T-helper 2 cell treated with Interferon-gamma antibody and Interleukin-4, amounts not matched to agents 100 ng/mL and 5 ng/mL, for 36 hours (primary cell): ENCODE results near the gene MAVS. TPM values are rescaled to one million over a fixed set of nuclear protein-coding genes. Genes with fewer than 3 reads are reported as not detected.

Experiments
- intact Hi-C: fragments of 100-400 bp; cut with micrococcal nuclease; formaldehyde crosslinking; loops from one replicate; pipeline ENCODE4 v1.15.1; 2023
- total RNA-seq: library from RNA; stranded (reverse); gene quantifications from 2 replicates; pipeline ENCODE4 v1.2.3, GENCODE V29; 2022

Gene MAVS
- total RNA-seq, result 40.1 and 40.5 TPM in 2 replicates

DNA sequence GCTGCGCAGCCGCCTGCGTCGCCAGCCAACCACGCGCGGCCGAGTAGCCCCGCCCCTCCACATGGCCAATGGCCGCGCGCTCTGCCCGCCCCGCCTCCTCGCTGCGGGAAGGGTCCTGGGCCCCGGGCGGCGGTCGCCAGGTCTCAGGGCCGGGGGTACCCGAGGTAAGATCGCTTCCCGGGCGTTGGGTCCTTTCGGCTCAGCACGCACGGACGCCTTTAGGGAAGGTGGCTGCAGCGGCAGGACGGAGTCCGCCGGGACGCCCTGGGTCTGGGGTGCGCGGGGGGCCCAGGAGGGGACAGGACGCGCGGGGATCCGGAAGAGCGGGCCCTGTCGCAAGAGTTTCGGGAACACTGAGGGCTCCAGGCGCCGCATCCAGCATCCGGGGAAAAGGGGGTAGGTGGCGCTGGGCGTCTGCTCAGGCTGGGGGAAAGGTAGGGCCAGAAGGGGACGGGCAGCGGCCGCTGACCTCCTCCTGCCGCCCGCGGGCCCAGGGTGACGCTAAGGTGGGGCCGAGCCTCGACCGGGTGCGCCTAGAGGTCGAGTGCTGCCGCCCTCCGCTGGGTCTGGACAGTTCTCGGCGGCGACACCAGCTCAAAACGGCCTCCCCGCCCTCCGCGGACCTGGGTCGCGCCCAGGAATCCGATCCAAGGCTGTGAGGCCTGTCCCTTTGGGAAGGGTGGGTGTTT lies at the start of gene MAVS:
Gene MAVS (plus strand): TSS at position 95 of the 689 bp plus-strand sequence. CDS start 7,791 bp downstream, outside the sequence.
- intact Hi-C loops, result loop anchor here (1.0 to 5.0 kb wide), 3 partner anchors 27 to 80 kb away; partner anchors contain the start of genes ADISSP, AP5S1 and PANK2

DNA sequence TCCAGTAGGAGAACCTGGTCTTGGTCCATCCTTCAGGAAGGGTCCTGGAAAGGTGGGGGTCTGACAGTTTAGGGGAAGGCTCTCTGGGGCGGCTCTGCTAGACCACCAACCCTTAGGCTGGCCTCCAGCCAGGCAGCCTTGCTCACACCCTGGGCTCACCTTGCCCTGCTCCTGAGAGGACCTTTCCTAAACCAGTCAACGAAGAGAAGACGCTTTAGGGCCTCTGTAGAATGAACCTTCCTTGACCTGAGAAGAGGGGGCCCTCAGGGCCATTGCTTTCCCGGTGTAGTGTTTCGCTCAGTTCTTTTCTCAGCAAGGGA lies 49.4 kb upstream of the MAVS start:
- intact Hi-C loops, result loop anchor here (2.0 to 10.0 kb wide), 2 partner anchors 92 to 218 kb away; partner anchors contain the start of genes PANK2 and RNF24

DNA sequence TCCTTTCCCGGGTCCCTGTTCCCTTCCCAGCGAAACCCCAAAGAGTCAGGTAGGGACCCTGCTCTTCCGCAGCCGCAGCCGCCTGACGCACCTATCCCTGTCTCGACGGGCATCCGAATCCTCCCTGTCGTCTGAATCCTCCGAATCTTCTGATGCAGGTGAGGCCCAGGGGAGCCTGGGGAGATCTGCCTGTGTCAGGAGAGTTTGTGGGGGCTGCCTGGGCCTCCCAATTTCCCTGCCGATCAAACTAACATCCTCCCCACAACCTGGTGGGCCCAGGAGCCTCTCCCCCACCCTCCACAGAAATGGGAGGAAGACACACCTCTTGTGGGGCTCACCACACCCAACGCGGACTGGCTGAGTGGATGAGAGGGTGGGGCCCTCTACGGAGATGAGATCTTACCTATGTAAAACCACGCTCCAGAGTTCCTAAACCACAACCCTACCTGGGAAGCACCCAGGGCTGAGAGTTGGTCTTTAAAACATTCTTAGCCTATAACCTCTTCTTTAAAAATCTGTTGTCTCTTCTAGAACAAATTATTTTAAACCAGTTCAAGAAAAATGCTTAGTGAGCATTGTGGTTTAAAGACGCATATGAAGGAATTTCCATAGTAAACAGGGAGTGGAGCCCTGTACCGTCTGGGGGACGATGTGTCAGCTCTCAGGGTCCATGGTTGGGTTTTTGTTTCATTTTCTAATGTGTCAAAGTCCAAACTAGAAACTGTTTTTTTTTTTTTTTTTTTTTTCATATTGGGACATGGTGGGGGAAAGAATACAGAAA lies 48.9 kb upstream of the MAVS start:
- intact Hi-C loops, result loop anchor here (2.0 to 10.0 kb wide), 2 partner anchors 91 to 217 kb away; partner anchors contain the start of genes PANK2 and RNF24

DNA sequence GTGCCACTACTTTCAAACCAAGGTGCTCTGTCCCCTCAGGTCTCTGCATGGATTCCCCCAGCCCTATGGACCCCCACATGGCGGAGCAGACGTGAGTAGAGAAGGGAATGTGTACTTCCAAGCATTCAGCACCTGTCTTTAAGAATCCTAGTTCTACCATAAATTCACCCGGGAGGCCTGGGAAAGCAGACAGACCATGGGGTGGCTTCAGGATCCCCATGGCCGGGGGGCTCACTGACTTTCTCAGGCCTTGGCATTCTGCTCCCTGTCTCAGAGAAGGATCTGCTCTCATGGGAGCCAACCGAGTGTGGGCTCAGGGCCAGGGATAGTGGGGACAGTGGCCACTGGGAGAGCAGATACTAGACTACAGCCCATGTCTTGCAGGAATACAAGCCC lies 48.3 kb upstream of the MAVS start:
- intact Hi-C loops, result loop anchor here (10.0 kb wide), 1 partner anchor 216 kb away; the partner anchor contains the start of gene RNF24

GRCh38 chr20:3798908-3799248 lies 47.8 kb upstream of the MAVS start:
- intact Hi-C loops, result loop anchor here (1.0 to 10.0 kb wide), 2 partner anchors 12 to 216 kb away; partner anchors contain the start of gene RNF24

- intact Hi-C loops, result no loop called here
These were observed 46.3 kb upstream of the MAVS start for GRCh38 chr20:3800256-3800877.

DNA sequence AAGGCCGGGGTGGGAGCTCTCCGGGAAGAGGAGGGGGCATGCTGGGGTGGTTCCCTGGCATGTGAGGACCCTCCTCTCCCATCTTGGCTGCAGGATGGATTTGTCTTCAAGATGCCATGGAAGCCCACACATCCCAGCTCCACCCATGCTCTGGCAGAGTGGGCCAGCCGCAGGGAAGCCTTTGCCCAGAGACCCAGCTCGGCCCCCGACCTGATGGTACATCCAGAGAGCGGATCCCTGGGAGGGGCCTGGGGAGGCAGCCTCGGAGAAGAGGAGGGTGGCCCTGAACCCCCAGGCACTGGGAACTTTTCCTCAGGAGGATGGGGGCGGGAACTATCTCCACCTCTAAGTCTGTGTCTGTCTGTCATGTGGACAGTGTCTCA lies 45.8 kb upstream of the MAVS start:
- intact Hi-C loops, result no loop called here

GRCh38 chr20:3801299-3801698 lies 45.3 kb upstream of the MAVS start:
- intact Hi-C loops, result no loop called here

- intact Hi-C loops, result no loop called here
These were observed 44.8 kb upstream of the MAVS start for GRCh38 chr20:3801846-3802245.

GRCh38 chr20:3802524-3803239 lies 44.0 kb upstream of the MAVS start:
- intact Hi-C loops, result no loop called here

DNA sequence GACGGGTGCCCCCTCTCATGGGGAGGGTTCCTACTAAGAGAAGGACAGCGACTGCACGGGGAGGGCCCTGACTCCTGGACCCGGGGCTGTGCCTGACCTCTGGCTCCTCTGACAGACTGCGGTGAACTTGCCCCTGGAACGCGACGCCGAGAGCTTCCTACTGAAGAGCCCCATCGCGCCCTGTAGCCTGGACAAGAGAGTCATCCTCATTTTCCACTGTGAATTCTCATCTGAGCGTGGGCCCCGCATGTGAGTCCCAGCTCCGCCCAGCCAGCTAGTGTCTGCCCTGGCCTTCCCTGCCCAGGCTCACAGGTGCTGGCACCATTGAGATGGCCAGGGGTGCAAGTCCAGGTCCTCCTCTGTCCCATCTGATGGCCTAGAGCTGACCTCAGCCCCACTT lies 43.3 kb upstream of the MAVS start:
- intact Hi-C loops, result no loop called here

GRCh38 chr20:3803854-3804253 lies 42.8 kb upstream of the MAVS start:
- intact Hi-C loops, result no loop called here

GRCh38 chr20:3804254-3804751 lies 42.3 kb upstream of the MAVS start:
- intact Hi-C loops, result no loop called here

- intact Hi-C loops, result no loop called here
These were observed 41.9 kb upstream of the MAVS start for GRCh38 chr20:3804781-3805180.

- intact Hi-C loops, result no loop called here
These were observed 38.1 kb upstream of the MAVS start for GRCh38 chr20:3808544-3808943.

DNA sequence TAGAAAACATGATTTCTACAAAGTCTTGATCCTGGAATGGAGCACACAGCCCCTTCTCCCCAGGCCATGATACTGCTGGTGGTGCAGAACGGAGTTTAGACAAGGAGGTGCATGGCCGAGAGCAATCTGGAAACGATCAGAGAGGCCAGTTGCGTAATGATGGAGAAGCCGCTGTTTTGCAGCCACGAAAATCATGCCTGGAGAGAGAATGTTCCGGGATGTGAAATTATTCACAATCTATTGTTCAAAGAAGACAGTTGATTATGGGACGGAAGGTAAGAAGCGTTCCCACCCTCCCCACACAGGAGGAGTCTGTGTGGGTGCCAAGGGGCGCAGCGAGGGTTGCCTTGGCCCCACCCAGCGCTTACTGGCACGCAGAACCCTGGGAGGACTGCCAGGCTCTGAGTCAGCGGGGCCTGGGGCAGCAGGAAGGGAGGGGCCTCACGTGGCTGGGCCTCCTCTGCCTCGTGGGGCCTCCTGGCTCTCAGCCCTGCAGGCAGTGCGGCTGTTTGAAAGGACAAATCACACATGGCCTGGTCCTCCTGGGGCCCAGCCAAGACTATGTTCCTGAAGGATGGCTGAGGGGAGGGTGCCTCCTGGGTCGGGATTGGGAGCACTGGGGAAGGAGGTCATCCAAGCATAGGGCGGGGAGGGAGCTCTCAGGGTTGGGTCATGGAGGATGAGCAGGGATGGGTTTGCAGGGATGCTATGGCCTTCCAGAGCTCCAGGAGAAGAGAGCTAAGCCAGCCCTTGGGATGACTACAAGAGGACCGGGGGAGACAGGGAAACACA lies 35.0 kb upstream of the MAVS start:
- intact Hi-C loops, result loop anchor here (1.0 to 10.0 kb wide), 5 partner anchors 9 to 407 kb away; partner anchors contain the start of genes AP5S1 and DNAAF9

- intact Hi-C loops, result loop anchor here (10.0 kb wide), 1 partner anchor 407 kb away; the partner anchor contains the start of gene DNAAF9
These were observed 34.4 kb upstream of the MAVS start for GRCh38 chr20:3812259-3812681.

GRCh38 chr20:3812975-3813847 lies 33.4 kb upstream of the MAVS start:
- intact Hi-C loops, result loop anchor here (10.0 kb wide), 1 partner anchor 408 kb away; the partner anchor contains the start of gene DNAAF9
